K562 (cell line): ENCODE measurements around the gene BPTF. TPM values are rescaled to one million over a fixed set of nuclear protein-coding genes. Genes with fewer than 3 reads are reported as not detected.

Source experiments
- ARNT ChIP-seq, 2 experiments: fragments of 450-650 bp; IDR thresholded peaks; 2 replicates each; pipeline ENCODE4 v1.6.1; 2016; ENCODE audit warnings: mild to moderate bottlenecking in 1 of 2
- BRCA1 ChIP-seq, 2 experiments: fragments of 450-650 bp in 1 of 2; sonication (generic) in 1 of 2; formaldehyde crosslinking in 1 of 2; IDR thresholded peaks; 2 replicates each; pipeline versions ENCODE4 v1.5.0 to v1.6.1; 2017 to 2020; ENCODE audit warnings: mild to moderate bottlenecking in 1 of 2, missing genetic modification reagents in 1 of 2
- EWSR1 ChIP-seq: fragments of 450-650 bp; IDR thresholded peaks from 2 replicates; pipeline ENCODE4 v1.6.1; 2018; ENCODE audit warnings: borderline replicate concordance, mild to moderate bottlenecking, low read depth, moderate library complexity; ENCODE audit not compliant: partially characterized antibody
- HDAC6 ChIP-seq: IDR thresholded peaks from 2 replicates; pipeline ENCODE4 v1.6.1; 2012; ENCODE audit warnings: low read depth, mild to moderate bottlenecking, control low read depth, inconsistent platforms, low read length, moderate library complexity
- L3MBTL2 ChIP-seq: fragments of 450-650 bp; IDR thresholded peaks from 2 replicates; pipeline ENCODE4 v1.6.1; 2016; ENCODE audit warnings: mild to moderate bottlenecking, moderate library complexity
- MAZ ChIP-seq, 2 experiments: fragments of 450-650 bp in 1 of 2; sonication (generic) in 1 of 2; formaldehyde crosslinking; IDR thresholded peaks in 1 of 2; conservative IDR thresholded peaks in 1 of 2; 2 replicates each; pipeline versions ENCODE4 v1.4.0 to v1.5.0; 2020; ENCODE audit warnings: mild to moderate bottlenecking in 1 of 2, missing genetic modification reagents in 1 of 2
- MBD2 ChIP-seq: sonication (generic); IDR thresholded peaks from 2 replicates; pipeline ENCODE4 v1.6.1; 2016; ENCODE audit warnings: low read depth, borderline replicate concordance
- RAD51 ChIP-seq: fragments of 450-650 bp; IDR thresholded peaks from 2 replicates; pipeline ENCODE4 v1.7.1; 2016; ENCODE audit warnings: low read depth, mild to moderate bottlenecking, borderline replicate concordance
- SAP30 ChIP-seq: fragments of 200-600 bp; sonication (generic); IDR thresholded peaks from 2 replicates; pipeline ENCODE4 v1.6.1; 2012; ENCODE audit warnings: borderline replicate concordance, low read depth, mild to moderate bottlenecking, moderate library complexity, low read length, control low read depth, inconsistent platforms; ENCODE audit not compliant: insufficient read depth, poor library complexity, severe bottlenecking
- U2AF2 ChIP-seq: fragments of 200-400 bp; formaldehyde crosslinking; optimal IDR thresholded peaks from 2 replicates; pipeline ENCODE3; 2017; ENCODE audit warnings: low read depth, mild to moderate bottlenecking, low read length
- ZNF121 ChIP-seq: sonication (generic); formaldehyde crosslinking; conservative IDR thresholded peaks from 2 replicates; pipeline ENCODE4 v1.8.0; 2022; ENCODE audit warnings: missing genetic modification reagents
- ZNF134 ChIP-seq: fragments of 250-450 bp; sonication (Bioruptor Pico); conservative IDR thresholded peaks from 2 replicates; pipeline ENCODE4 v1.4.0; 2020
- ZNF232 ChIP-seq: sonication (generic); formaldehyde crosslinking; IDR thresholded peaks from 2 replicates; pipeline ENCODE4 v1.8.0; 2022; ENCODE audit warnings: mild to moderate bottlenecking, missing genetic modification reagents
- ZZZ3 ChIP-seq: fragments of 450-650 bp; IDR thresholded peaks from 2 replicates; pipeline ENCODE4 v1.6.1; 2016; ENCODE audit warnings: antibody characterized with exemption, mild to moderate bottlenecking, moderate library complexity
- polyA plus RNA-seq, 8 experiments: library from polyadenylated mRNA; depleted of rRNA in 4 of 8; stranded (reverse) in 5 of 8; unstranded in 3 of 8; fragments of >200 nt; fragmentation: Nextera tagmentation in 2 of 8; fragmentation: Illumina TruSeq in 1 of 8; extraction: Ambion mirVana in 2 of 8; extraction: Trizol in 1 of 8; gene quantifications; 2 replicates each; pipeline versions ENCODE4 v1.2.1 to v1.2.3, GENCODE V29; 2011 to 2014; ENCODE audit warnings: inconsistent platforms in 1 of 8, missing spikeins in 1 of 8
- total RNA-seq, 7 experiments: library from RNA; depleted of rRNA in 6 of 7; stranded (reverse); fragments of >200 nt in 6 of 7; fragmentation: Illumina TruSeq in 2 of 7; extraction: Trizol in 2 of 7; gene quantifications; 2 replicates each; pipeline versions ENCODE4 v1.2.1 to v1.2.3, GENCODE V29; 2011 to 2021; ENCODE audit warnings: low replicate concordance in 1 of 7
- TF ChIP-seq, protein P1 (sequence below): sonication (generic); formaldehyde crosslinking; IDR thresholded peaks from 2 replicates; pipeline ENCODE4 v1.8.0; 2022; ENCODE audit warnings: mild to moderate bottlenecking, low read depth, missing genetic modification reagents
- TF ChIP-seq, protein P2 (sequence below), 3 experiments: IDR thresholded peaks in 2 of 3; conservative IDR thresholded peaks in 1 of 3; 2 replicates each; pipeline ENCODE4 v1.5.1; 2011 to 2012; ENCODE audit warnings: low read length in 3 of 3, mild to moderate bottlenecking in 3 of 3, control low read depth in 2 of 3, improper control_type of control experiment in 1 of 3, inconsistent platforms in 1 of 3, low read depth in 1 of 3, mixed read lengths in 1 of 3, moderate library complexity in 1 of 3; ENCODE audit not compliant: insufficient read depth in 2 of 3
- TF ChIP-seq, protein P3 (sequence below), 2 experiments: fragments of 450-650 bp; formaldehyde crosslinking in 1 of 2; IDR thresholded peaks; 2 replicates each; pipeline versions ENCODE4 v1.4.0 to v1.6.1; 2014 to 2020; ENCODE audit warnings: mild to moderate bottlenecking in 2 of 2, borderline replicate concordance in 1 of 2, low read depth in 1 of 2

The BPTF gene
- total and polyA plus RNA-seq, 9 of the 15 experiments (the other 6 are each of a cell fraction or from before 2014, with no cell fraction given): 12.5 to 52.1 (median 26.9) TPM

DNA sequence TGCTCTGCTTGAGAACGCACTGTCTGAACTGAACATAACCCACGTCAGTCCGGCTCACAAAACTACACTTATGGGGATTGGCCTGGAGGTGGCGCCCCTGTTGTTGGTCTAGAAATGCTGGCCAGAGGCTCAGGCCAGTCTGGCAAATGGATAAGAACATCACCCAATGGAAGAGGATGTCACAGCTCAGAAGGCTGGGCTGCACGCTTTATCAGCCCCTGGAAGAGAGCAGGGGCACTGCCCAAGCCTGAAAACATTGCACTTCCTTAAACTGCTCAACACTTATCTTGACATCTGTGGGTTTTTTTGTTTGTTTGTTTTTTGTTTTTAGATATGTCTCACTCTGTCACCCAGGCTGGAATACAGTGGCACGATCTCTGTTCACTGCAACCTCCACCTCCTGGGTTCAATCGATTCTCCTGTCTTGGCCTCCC is 24.8 kb upstream of the BPTF start (continued):
- TF ChIP-seq, protein P1, sequence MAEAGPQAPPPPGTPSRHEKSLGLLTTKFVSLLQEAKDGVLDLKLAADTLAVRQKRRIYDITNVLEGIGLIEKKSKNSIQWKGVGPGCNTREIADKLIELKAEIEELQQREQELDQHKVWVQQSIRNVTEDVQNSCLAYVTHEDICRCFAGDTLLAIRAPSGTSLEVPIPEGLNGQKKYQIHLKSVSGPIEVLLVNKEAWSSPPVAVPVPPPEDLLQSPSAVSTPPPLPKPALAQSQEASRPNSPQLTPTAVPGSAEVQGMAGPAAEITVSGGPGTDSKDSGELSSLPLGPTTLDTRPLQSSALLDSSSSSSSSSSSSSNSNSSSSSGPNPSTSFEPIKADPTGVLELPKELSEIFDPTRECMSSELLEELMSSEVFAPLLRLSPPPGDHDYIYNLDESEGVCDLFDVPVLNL: no peak
- TF ChIP-seq EWSR1: no peak
- no peak for TF ChIP-seq ZNF232 (CRISPR knock-in tag)
- no peak for TF ChIP-seq ZNF121 (CRISPR knock-in tag)
- peak in 1 of 2 experiments; percentile 37; a peak in 1 of 4 replicates for TF ChIP-seq ARNT (IDR thresholded peaks at IDR 0.05)
- TF ChIP-seq MBD2: no peak
- no peak for TF ChIP-seq U2AF2
- TF ChIP-seq BRCA1 (IDR thresholded peaks at IDR 0.05): no peak
- TF ChIP-seq BRCA1 (CRISPR knock-in tag; IDR thresholded peaks at IDR 0.05): no peak
- no peak for TF ChIP-seq ZNF134 (CRISPR knock-in tag)
- TF ChIP-seq HDAC6: no peak
- TF ChIP-seq RAD51: no peak
- no peak for TF ChIP-seq ZZZ3
- 0 out of 2 replicates have a peak, but pooled peaks have one; percentile 33 for TF ChIP-seq L3MBTL2
- TF ChIP-seq, protein P2, sequence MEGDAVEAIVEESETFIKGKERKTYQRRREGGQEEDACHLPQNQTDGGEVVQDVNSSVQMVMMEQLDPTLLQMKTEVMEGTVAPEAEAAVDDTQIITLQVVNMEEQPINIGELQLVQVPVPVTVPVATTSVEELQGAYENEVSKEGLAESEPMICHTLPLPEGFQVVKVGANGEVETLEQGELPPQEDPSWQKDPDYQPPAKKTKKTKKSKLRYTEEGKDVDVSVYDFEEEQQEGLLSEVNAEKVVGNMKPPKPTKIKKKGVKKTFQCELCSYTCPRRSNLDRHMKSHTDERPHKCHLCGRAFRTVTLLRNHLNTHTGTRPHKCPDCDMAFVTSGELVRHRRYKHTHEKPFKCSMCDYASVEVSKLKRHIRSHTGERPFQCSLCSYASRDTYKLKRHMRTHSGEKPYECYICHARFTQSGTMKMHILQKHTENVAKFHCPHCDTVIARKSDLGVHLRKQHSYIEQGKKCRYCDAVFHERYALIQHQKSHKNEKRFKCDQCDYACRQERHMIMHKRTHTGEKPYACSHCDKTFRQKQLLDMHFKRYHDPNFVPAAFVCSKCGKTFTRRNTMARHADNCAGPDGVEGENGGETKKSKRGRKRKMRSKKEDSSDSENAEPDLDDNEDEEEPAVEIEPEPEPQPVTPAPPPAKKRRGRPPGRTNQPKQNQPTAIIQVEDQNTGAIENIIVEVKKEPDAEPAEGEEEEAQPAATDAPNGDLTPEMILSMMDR (IDR thresholded peaks at IDR 0.05 in 2 of 3, conservative IDR thresholded peaks at IDR 0.05 in 1 of 3; ENCODE audit: insufficient read depth in 2 of 3, low read depth in 1 of 3, low read length in 3 of 3): peak; percentile 83 to 86 (median 83)
- TF ChIP-seq, protein P3, sequence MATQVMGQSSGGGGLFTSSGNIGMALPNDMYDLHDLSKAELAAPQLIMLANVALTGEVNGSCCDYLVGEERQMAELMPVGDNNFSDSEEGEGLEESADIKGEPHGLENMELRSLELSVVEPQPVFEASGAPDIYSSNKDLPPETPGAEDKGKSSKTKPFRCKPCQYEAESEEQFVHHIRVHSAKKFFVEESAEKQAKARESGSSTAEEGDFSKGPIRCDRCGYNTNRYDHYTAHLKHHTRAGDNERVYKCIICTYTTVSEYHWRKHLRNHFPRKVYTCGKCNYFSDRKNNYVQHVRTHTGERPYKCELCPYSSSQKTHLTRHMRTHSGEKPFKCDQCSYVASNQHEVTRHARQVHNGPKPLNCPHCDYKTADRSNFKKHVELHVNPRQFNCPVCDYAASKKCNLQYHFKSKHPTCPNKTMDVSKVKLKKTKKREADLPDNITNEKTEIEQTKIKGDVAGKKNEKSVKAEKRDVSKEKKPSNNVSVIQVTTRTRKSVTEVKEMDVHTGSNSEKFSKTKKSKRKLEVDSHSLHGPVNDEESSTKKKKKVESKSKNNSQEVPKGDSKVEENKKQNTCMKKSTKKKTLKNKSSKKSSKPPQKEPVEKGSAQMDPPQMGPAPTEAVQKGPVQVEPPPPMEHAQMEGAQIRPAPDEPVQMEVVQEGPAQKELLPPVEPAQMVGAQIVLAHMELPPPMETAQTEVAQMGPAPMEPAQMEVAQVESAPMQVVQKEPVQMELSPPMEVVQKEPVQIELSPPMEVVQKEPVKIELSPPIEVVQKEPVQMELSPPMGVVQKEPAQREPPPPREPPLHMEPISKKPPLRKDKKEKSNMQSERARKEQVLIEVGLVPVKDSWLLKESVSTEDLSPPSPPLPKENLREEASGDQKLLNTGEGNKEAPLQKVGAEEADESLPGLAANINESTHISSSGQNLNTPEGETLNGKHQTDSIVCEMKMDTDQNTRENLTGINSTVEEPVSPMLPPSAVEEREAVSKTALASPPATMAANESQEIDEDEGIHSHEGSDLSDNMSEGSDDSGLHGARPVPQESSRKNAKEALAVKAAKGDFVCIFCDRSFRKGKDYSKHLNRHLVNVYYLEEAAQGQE (IDR thresholded peaks at IDR 0.05; ENCODE audit: borderline replicate concordance): peak; percentile 78
- TF ChIP-seq, protein P3 (CRISPR knock-in tag; IDR thresholded peaks at IDR 0.05; ENCODE audit: low read depth): no peak
- no peak for TF ChIP-seq SAP30
- 0 out of 4 replicates have a peak, but pooled peaks of 1 of the 2 experiments have one; percentile 15 for TF ChIP-seq MAZ (CRISPR knock-in tag; conservative IDR thresholded peaks at IDR 0.05 in 1 of 2, IDR thresholded peaks at IDR 0.05 in 1 of 2)
